ENCODE measurements around the gene KRTAP4-12.
"Not testable (repeated sequence)": the region's sequence is repeated elsewhere in the genome, so short reads cannot be mapped to it uniquely, and the experiment has no call there.

The KRTAP4-12 gene

GRCh38 chr17:41098042-41098441, 25.9 kb downstream of the KRTAP4-12 start, which contains the start of gene KRTAP4-8:
Gene KRTAP4-8 (minus strand): TSS chr17:41098142. CDS start chr17:41098084, 58 bp downstream.
- in situ Hi-C loops (cut with MboI; ENCODE audit: low sequenced_read_pairs) = no loop called here

- in situ Hi-C loops (cut with MboI; ENCODE audit: low sequenced_read_pairs) = no loop called here
Measured at GRCh38 chr17:41096055-41096454, 27.9 kb downstream of the KRTAP4-12 start.

DNA sequence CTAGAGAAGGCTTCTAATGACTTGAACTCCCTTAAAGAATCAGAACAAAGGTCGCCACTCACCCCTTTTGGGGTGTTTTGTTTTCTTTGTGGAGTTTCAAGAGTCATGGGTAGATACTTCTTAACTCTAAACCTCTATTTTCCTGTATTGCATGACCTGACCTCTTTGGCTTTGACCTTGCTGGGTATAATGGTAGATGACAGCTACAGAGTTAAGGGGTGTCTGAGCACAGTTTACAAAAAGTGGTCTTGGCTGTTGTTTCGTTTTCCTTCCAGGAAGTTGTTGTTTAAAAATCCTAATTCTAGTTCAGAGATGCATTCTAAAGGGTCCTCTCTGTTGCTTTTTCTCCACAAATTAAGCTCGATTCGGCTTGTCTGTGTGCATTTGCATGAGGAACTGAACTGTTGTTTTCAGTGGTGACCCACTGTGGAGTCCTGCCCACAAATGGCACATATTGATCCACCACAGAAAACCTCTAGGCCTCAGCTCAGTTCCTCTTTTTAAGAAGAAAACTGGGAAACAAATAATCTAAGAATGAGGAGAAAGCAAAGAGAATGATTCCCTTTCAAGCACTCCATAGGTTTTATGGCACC, 35.1 kb downstream of the KRTAP4-12 start:
- in situ Hi-C loops (cut with MboI; ENCODE audit: low sequenced_read_pairs) = not testable (repeated sequence)

DNA sequence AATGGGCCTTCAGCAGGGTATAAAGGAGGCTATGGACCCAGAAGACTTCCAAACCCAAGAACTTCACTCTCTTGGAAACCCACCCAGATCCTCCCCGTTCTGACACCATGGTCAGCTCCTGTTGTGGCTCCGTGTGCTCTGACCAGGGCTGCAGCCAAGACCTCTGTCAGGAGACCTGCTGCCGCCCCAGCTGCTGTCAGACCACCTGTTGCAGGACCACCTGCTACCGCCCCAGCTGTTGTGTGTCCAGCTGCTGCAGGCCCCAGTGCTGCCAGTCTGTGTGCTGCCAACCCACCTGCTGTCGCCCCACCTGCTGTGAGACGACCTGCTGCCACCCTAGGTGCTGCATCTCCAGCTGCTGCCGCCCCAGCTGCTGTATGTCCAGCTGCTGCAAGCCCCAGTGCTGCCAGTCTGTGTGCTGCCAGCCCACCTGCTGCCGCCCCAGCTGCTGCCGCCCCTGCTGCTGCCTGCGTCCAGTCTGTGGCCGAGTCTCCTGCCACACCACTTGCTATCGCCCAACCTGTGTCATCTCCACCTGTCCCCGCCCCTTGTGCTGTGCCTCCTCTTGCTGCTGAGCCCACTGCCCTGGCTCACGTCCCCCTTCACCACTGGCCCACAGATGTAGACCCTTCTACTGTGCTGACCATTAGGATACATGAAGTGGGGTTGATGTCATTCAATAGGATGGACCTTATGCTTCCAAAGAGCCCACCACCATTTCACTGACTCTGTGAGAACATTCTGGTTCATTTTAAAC, 39.7 kb downstream of the KRTAP4-12 start, which contains the start of gene KRTAP4-7:
TSS of gene KRTAP4-7 (plus strand) at position 51 of the 757 bp plus-strand sequence. CDS start at position 108, 57 bp downstream.
- in situ Hi-C loops (cut with MboI; ENCODE audit: low sequenced_read_pairs) = not testable (repeated sequence)

- in situ Hi-C loops (cut with MboI; ENCODE audit: low sequenced_read_pairs) = not testable (repeated sequence)
Measured at GRCh38 chr17:41083427-41083826, 40.6 kb downstream of the KRTAP4-12 start.

GRCh38 chr17:41082626-41083025, 41.4 kb downstream of the KRTAP4-12 start:
- in situ Hi-C loops (cut with MboI; ENCODE audit: low sequenced_read_pairs) = no loop called here

DNA sequence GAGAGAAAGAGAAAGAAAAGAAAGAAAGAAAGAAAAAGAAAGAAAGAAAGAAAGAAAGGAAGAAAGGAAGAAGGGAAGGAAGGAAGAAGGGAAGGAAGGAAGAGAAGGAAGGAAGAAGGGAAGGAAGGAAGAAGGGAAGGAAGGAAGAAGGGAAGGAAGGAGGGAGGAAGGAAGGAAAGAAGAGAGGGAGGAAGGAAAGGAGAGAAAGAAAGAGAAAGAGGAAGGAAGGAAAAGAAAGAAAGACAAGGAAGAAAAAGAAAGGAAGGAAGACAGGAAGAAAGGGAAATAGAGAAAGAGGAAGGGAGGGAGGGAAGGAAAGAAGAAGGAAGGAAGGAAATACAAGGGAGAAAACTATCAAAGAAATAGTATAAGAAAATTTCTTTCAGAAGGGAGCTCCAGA, 47.2 kb downstream of the KRTAP4-12 start:
- in situ Hi-C loops (cut with MboI; ENCODE audit: low sequenced_read_pairs) = no loop called here

- in situ Hi-C loops (cut with MboI; ENCODE audit: low sequenced_read_pairs) = no loop called here
Measured at GRCh38 chr17:41073676-41074075, 50.3 kb downstream of the KRTAP4-12 start.

Measured in HL-60/S4 treated with retinoic acid at 250 ng/mL for 4 days and 3 days (cell line).